SK-N-MC (cell line): ENCODE measurements around the gene BABAM2.

Experiments
- EZH2 ChIP-seq: fragments of 200-600 bp; sonication (generic); IDR thresholded peaks from one replicate; pipeline ENCODE4 v1.6.1; 2017; ENCODE audit warnings: antibody characterized with exemption
- POLR2AphosphoS5 ChIP-seq: IDR thresholded peaks from 2 replicates; pipeline ENCODE4 v1.6.1; 2012; ENCODE audit warnings: mild to moderate bottlenecking, low read depth, low read length, borderline replicate concordance

GRCh38 chr2:27977731-27978312 lies 87.3 kb downstream of the BABAM2 start:
- TF ChIP-seq POLR2AphosphoS5: no peak
- no peak for TF ChIP-seq EZH2
